HCT116 (cell line): ENCODE measurements around the gene EMP2. TPM values are rescaled to one million over a fixed set of nuclear protein-coding genes. Genes with fewer than 3 reads are reported as not detected.

ENCODE experiments used
- ATAC-seq: fragments of 200-7000 bp; cut with Tn5 transposase; 2 replicates; pipeline ENCODE4 v1.9.1; 2020; ENCODE audit warnings: mild to moderate bottlenecking, moderate library complexity
- BruUV-seq: library from RNA; stranded (reverse); fragments of 400-500 nt; replicated peaks from 2 replicates; lab custom pipeline; 2021; lab: Mats Ljungman, UMichigan
- CTCF ChIA-PET: fragments of 300-600 bp; sonication (Branson Sonifier 250); formaldehyde crosslinking; loops from one replicate; lab custom pipeline; 2021; ENCODE audit warnings: antibody characterized with exemption; lab: Charles Lee
- POLR2A ChIA-PET: fragments of 300-600, 350-600 bp; sonication (Branson Sonifier 250); formaldehyde crosslinking; loops from one replicate; lab custom pipeline; 2021; ENCODE audit warnings: antibody characterized with exemption; lab: Charles Lee
- RAD21 ChIA-PET, 2 experiments: fragments of 300-600 bp; sonication (Branson Sonifier 250); formaldehyde crosslinking; loops; one replicate each; lab custom pipeline; 2023; ENCODE audit warnings: low total read pairs in 2 of 2; ENCODE audit not compliant: uncharacterized antibody in 2 of 2, unreplicated experiment in 2 of 2, low non-redundant PET in 1 of 2; lab: Charles Lee
- DNase-seq: peaks from one replicate; pipeline ENCODE4 v3.0.0-alpha.2; 2010; ENCODE audit warnings: low read depth, low spot score
- H2AFZ ChIP-seq: fragments of 200-600 bp; shearing (Covaris generic), sonication (generic); 2 replicates; pipeline ENCODE4 v1.6.1; 2017; ENCODE audit warnings: low read depth, mixed run types, mixed read lengths, antibody characterized with exemption, low read length; ENCODE audit not compliant: poor library complexity, severe bottlenecking
- H3K27ac ChIP-seq: 2 replicates; pipeline ENCODE4 v1.5.1; 2012; ENCODE audit warnings: low read depth, low read length
- H3K27me3 ChIP-seq: fragments of 200-600 bp; sonication (generic); 2 replicates; pipeline ENCODE4 v1.6.1; 2016; ENCODE audit warnings: mixed run types, low read length, mixed read lengths; ENCODE audit not compliant: insufficient read depth
- H3K36me3 ChIP-seq, 2 experiments: fragments of 200-500 bp in 1 of 2; fragments of 200-600 bp in 1 of 2; sonication (Bioruptor generic) in 1 of 2; sonication (generic) in 1 of 2; 2 replicates each; pipeline versions ENCODE4 v1.5.1 to v1.6.1; 2014 to 2016; ENCODE audit warnings: low read length in 2 of 2, inconsistent platforms in 1 of 2, mixed read lengths in 1 of 2, mixed run types in 1 of 2; ENCODE audit not compliant: insufficient read depth in 2 of 2, control insufficient read depth in 1 of 2
- H3K4me1 ChIP-seq, 2 experiments: fragments of 200-600 bp in 1 of 2; sonication (generic) in 1 of 2; 2 replicates each; pipeline versions ENCODE4 v1.5.1 to v1.6.1; 2012 to 2017; ENCODE audit warnings: low read length in 2 of 2, inconsistent platforms in 1 of 2, mild to moderate bottlenecking in 1 of 2, mixed read lengths in 1 of 2, mixed run types in 1 of 2, moderate library complexity in 1 of 2; ENCODE audit not compliant: insufficient read depth in 2 of 2, control insufficient read depth in 1 of 2
- H3K4me2 ChIP-seq: fragments of 200-600 bp; sonication (generic); 2 replicates; pipeline ENCODE4 v1.6.1; 2017; ENCODE audit warnings: mixed run types, low read length, mixed read lengths
- H3K4me3 ChIP-seq, 2 experiments: fragments of 200-600 bp in 1 of 2; sonication (generic) in 1 of 2; replicated peaks in 1 of 2; 2 replicates each; pipeline ENCODE4 v1.5.1; 2011 to 2016; ENCODE audit warnings: low read length in 2 of 2, control low read depth in 1 of 2, low read depth in 1 of 2, mild to moderate bottlenecking in 1 of 2, mixed read lengths in 1 of 2, mixed run types in 1 of 2
- H3K79me2 ChIP-seq: fragments of 200-600 bp; sonication (generic); 2 replicates; pipeline ENCODE4 v1.6.1; 2017; ENCODE audit warnings: mild to moderate bottlenecking, mixed run types, low read length, moderate library complexity, mixed read lengths; ENCODE audit not compliant: insufficient read depth
- H3K9ac ChIP-seq: fragments of 200-600 bp; sonication (generic); 2 replicates; pipeline ENCODE4 v1.6.1; 2016; ENCODE audit warnings: low read length, mixed read lengths
- H3K9me2 ChIP-seq: fragments of 200-600 bp; sonication (generic), shearing (Covaris generic); 2 replicates; pipeline ENCODE4 v1.6.1; 2017; ENCODE audit warnings: mixed run types, mild to moderate bottlenecking, moderate library complexity; ENCODE audit not compliant: insufficient read depth
- H3K9me3 ChIP-seq, 2 experiments: fragments of 200-500 bp in 1 of 2; fragments of 200-600 bp in 1 of 2; sonication (Bioruptor generic) in 1 of 2; sonication (generic) in 1 of 2; 2 replicates each; pipeline ENCODE4 v1.6.1; 2014 to 2017; ENCODE audit warnings: low read length in 2 of 2, mixed read lengths in 2 of 2, inconsistent platforms in 1 of 2, low read depth in 1 of 2, mild to moderate bottlenecking in 1 of 2, mixed run types in 1 of 2, moderate library complexity in 1 of 2; ENCODE audit not compliant: control insufficient read depth in 1 of 2, insufficient read depth in 1 of 2
- H4K20me1 ChIP-seq: fragments of 200-600 bp; sonication (generic), shearing (Covaris generic); 2 replicates; pipeline ENCODE4 v1.6.1; 2017; ENCODE audit warnings: mixed run types, mild to moderate bottlenecking, moderate library complexity; ENCODE audit not compliant: insufficient read depth
- CBX3 ChIP-seq: IDR thresholded peaks from 2 replicates; pipeline ENCODE4 v1.6.1; 2012; ENCODE audit warnings: low read depth
- EGR1 ChIP-seq: IDR thresholded peaks from 2 replicates; pipeline ENCODE4 v1.6.1; 2012; ENCODE audit warnings: low read depth
- EZH2 ChIP-seq: fragments of 200-600 bp; sonication (generic); IDR thresholded peaks from 2 replicates; pipeline ENCODE4 v1.6.1; 2017; ENCODE audit warnings: antibody characterized with exemption, mixed run types
- POLR2A ChIP-seq: IDR thresholded peaks from 2 replicates; pipeline ENCODE4 v1.7.0; 2011; ENCODE audit warnings: borderline replicate concordance; ENCODE audit not compliant: insufficient read depth, insufficient read length; ENCODE audit errors: extremely low read depth
- RAD21 ChIP-seq: IDR thresholded peaks from 2 replicates; pipeline ENCODE4 v1.6.1; 2012; ENCODE audit warnings: low read depth, mild to moderate bottlenecking
- SP1 ChIP-seq: IDR thresholded peaks from 2 replicates; pipeline ENCODE4 v1.6.1; 2012; ENCODE audit warnings: low read depth
- TCF7L2 ChIP-seq: IDR thresholded peaks from 2 replicates; pipeline ENCODE4 v1.7.0; 2011; ENCODE audit warnings: borderline replicate concordance, inconsistent platforms; ENCODE audit not compliant: insufficient read depth, insufficient read length; ENCODE audit errors: extremely low read depth
- ZFX ChIP-seq: fragments of 450-650 bp; IDR thresholded peaks from 2 replicates; pipeline ENCODE4 v1.6.1; 2017
- intact Hi-C: fragments of 100-400 bp; cut with micrococcal nuclease; formaldehyde crosslinking; loops from 2 replicates; pipeline ENCODE4 v1.10.0; 2022
- total RNA-seq: library from RNA; stranded (reverse); gene quantifications from one replicate; pipeline ENCODE4 v1.2.1, GENCODE V29; 2021; ENCODE audit not compliant: unreplicated experiment
- TF ChIP-seq, protein P1 (sequence below), 3 experiments: fragments of 200-600 bp in 1 of 3; sonication (generic) in 1 of 3; IDR thresholded peaks in 2 of 3; conservative IDR thresholded peaks in 1 of 3; 2 replicates each; pipeline ENCODE4 v1.5.1; 2012 to 2017; ENCODE audit warnings: low read depth in 2 of 3, low read length in 2 of 3, antibody characterized with exemption in 1 of 3, borderline replicate concordance in 1 of 3, control low read depth in 1 of 3, mild to moderate bottlenecking in 1 of 3, mixed read lengths in 1 of 3, mixed run types in 1 of 3, moderate library complexity in 1 of 3; ENCODE audit not compliant: insufficient read depth in 1 of 3

Gene EMP2
- total RNA-seq, 1 experiment from 2014 or later: 32.6 TPM

DNA sequence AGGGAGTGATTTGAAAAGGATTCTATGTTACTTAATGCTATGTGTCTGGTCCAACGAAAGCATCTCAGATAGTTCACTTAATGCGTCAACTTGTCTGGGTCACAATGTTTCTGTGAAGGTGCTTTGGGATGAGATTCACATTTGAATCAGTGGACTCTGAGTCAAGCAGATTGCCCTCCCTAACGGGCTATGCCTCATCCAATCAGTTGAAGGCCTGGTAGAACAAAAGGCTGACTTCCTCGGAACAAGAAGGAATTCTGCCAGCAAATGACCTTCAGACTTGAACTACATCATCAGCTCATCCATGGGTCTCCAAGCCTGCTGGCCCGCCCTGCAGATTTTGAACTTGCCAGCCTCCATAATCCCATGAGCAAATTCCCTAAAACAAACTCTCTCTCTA is 15.2 kb downstream of the EMP2 start (continued):
- no peak for TF ChIP-seq ZFX
- no peak for TF ChIP-seq RAD21
- TF ChIP-seq POLR2A: no peak
- no peak for TF ChIP-seq SP1
- TF ChIP-seq CBX3: no peak
- TF ChIP-seq, protein P1, sequence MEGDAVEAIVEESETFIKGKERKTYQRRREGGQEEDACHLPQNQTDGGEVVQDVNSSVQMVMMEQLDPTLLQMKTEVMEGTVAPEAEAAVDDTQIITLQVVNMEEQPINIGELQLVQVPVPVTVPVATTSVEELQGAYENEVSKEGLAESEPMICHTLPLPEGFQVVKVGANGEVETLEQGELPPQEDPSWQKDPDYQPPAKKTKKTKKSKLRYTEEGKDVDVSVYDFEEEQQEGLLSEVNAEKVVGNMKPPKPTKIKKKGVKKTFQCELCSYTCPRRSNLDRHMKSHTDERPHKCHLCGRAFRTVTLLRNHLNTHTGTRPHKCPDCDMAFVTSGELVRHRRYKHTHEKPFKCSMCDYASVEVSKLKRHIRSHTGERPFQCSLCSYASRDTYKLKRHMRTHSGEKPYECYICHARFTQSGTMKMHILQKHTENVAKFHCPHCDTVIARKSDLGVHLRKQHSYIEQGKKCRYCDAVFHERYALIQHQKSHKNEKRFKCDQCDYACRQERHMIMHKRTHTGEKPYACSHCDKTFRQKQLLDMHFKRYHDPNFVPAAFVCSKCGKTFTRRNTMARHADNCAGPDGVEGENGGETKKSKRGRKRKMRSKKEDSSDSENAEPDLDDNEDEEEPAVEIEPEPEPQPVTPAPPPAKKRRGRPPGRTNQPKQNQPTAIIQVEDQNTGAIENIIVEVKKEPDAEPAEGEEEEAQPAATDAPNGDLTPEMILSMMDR (IDR thresholded peaks at IDR 0.05 in 2 of 3, conservative IDR thresholded peaks at IDR 0.05 in 1 of 3; ENCODE audit: borderline replicate concordance in 1 of 3, insufficient read depth in 1 of 3, low read depth in 2 of 3, low read length in 2 of 3): no peak
- TF ChIP-seq EGR1: no peak
- TF ChIP-seq EZH2: no peak

DNA sequence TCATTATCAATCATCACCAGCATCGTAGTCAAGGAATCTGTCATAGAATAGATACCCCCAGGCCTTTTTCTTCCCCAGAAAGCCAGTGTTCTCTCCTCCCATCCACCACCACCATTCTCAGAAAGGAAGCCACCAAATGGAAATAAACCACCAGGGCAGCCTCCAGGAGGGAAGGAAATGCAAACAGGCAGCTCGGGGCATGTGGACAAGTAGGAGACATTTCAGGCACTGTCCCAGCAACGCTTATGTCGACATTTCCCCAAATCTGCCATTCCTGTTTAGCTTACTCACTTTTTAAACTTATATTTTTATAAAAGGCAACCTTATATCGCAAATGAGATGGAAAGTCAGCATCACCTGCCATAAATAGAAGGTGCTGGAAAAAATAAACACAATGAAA is 15.8 kb downstream of the EMP2 start:
- Histone ChIP-seq H3K79me2 (peaks cover 3% of the 10 kb centered on the region; the same call in 1 of the 2 replicates), H3K27me3 (no peaks in the 10 kb centered on the region), H3K4me3 (no peak overlapping the region), H3K9me2 (no peaks in the 10 kb centered on the region), H4K20me1 (no peaks in the 10 kb centered on the region), H3K4me1 (no peaks in the 10 kb centered on the region), H2AFZ (no peak overlapping the region), H3K9ac (no peak overlapping the region), H3K9me3 (0 out of 4 replicates have a peak, but pooled peaks cover 0 to 7% of the 10 kb centered on the region in 2 experiments), H3K27ac (no peak overlapping the region), H3K4me2 (no peak overlapping the region)
- no peak for ATAC-seq
- intact Hi-C loops: no loop called here
- DNase-seq: no peak
- no TSS peak for BruUV-seq
- POLR2A ChIA-PET: no interaction called here
- TF ChIP-seq TCF7L2: no peak
- TF ChIP-seq, all 23 proteins: peak for 0
- CTCF ChIA-PET: no interaction called here
- H3K36me3 ChIP-seq: no peaks in the 10 kb centered on the region
- RAD21 ChIA-PET: no interaction called here
